DMS153 treated with DMSO at 0.1 percent for 48 hours (cell line): ENCODE measurements around the gene SV2B.
"Not testable (repeated sequence)": the region's sequence is repeated elsewhere in the genome, so short reads cannot be mapped to it uniquely, and the experiment has no call there.

Experiments
- DNase-seq: peaks from one replicate; lab custom pipeline; 2025; ENCODE audit not compliant: unreplicated experiment; lab: John Stamatoyannopoulos, UW

The SV2B gene

GRCh38 chr15:91099995-91100813 lies at the start of gene SV2B:
Gene SV2B (plus strand): TSS chr15:91100257. CDS start chr15:91226264, 126,007 bp downstream.
- DNase-seq, result no peak

- no peak for DNase-seq
These were observed 48.8 kb upstream of the SV2B start for GRCh38 chr15:91051248-91051647.

- DNase-seq, result no peak
These were observed 45.2 kb upstream of the SV2B start for GRCh38 chr15:91054816-91055215.

- DNase-seq, result peak; percentile 49
These were observed 44.3 kb upstream of the SV2B start for GRCh38 chr15:91055548-91056331.

GRCh38 chr15:91061230-91061629 lies 38.8 kb upstream of the SV2B start:
- no peak for DNase-seq

GRCh38 chr15:91061997-91062396 lies 38.1 kb upstream of the SV2B start:
- DNase-seq, result no peak

GRCh38 chr15:91065505-91065904 lies 34.6 kb upstream of the SV2B start:
- DNase-seq, result no peak

- no peak for DNase-seq
These were observed 33.0 kb upstream of the SV2B start for GRCh38 chr15:91067036-91067435.

GRCh38 chr15:91068436-91068835 lies 31.6 kb upstream of the SV2B start:
- no peak for DNase-seq

GRCh38 chr15:91068966-91069365 lies 31.1 kb upstream of the SV2B start:
- DNase-seq, result no peak

GRCh38 chr15:91070872-91071271 lies 29.2 kb upstream of the SV2B start:
- no peak for DNase-seq

GRCh38 chr15:91072161-91072560 lies 27.9 kb upstream of the SV2B start:
- no peak for DNase-seq

GRCh38 chr15:91073077-91073476 lies 27.0 kb upstream of the SV2B start:
- no peak for DNase-seq

- DNase-seq, result no peak
These were observed 26.3 kb upstream of the SV2B start for GRCh38 chr15:91073768-91074167.

GRCh38 chr15:91075739-91076138 lies 24.3 kb upstream of the SV2B start:
- DNase-seq, result no peak

- no peak for DNase-seq
These were observed 23.0 kb upstream of the SV2B start for GRCh38 chr15:91077029-91077428.

GRCh38 chr15:91093866-91094265 lies 6.2 kb upstream of the SV2B start:
- DNase-seq, result not testable (repeated sequence)

GRCh38 chr15:91098451-91098850 lies 1.6 kb upstream of the SV2B start:
- no peak for DNase-seq

GRCh38 chr15:91099616-91099994 lies 452 bp upstream of the SV2B start:
- no peak for DNase-seq

GRCh38 chr15:91100814-91101607 lies 954 bp downstream of the SV2B start:
- DNase-seq, result no peak

- no peak for DNase-seq
These were observed 1.5 kb downstream of the SV2B start for GRCh38 chr15:91101608-91101920.
